Caco-2 (cell line): ENCODE data around the gene OR4C12. TPM values are rescaled to one million over a fixed set of nuclear protein-coding genes. Genes with fewer than 3 reads are reported as not detected.
A peak's percentile ranks its signal among the peaks of the same experiment; 100 is the strongest.
"Not testable (repeated sequence)": the region's sequence is repeated elsewhere in the genome, so short reads cannot be mapped to it uniquely, and the experiment has no call there.

Source experiments
- Bru-seq: library from RNA; stranded (reverse); fragments of 400-500 nt; gene quantifications from one replicate; lab custom pipeline; 2021; lab: Mats Ljungman, UMichigan
- BruChase-seq, 2 experiments: library from RNA; stranded (reverse); fragments of 400-500 nt; gene quantifications; one replicate each; lab custom pipeline; 2021; lab: Mats Ljungman, UMichigan
- BruUV-seq: library from RNA; stranded (reverse); fragments of 400-500 nt; replicated peaks from 2 replicates; lab custom pipeline; 2021; lab: Mats Ljungman, UMichigan
- CTCF ChIA-PET: fragments of 300-600 bp; sonication (Branson Sonifier 250); formaldehyde crosslinking; loops from one replicate; lab custom pipeline; 2022; ENCODE audit warnings: antibody characterized with exemption; lab: Charles Lee
- POLR2A ChIA-PET: fragments of 300-600 bp; sonication (Branson Sonifier 250); formaldehyde crosslinking; loops from one replicate; lab custom pipeline; 2022; ENCODE audit warnings: antibody characterized with exemption; lab: Charles Lee
- DNase-seq, 2 experiments: peaks; one replicate each; pipeline versions ENCODE4 v3.0.0 to v3.0.0-alpha.2; 2020 to 2022
- H3K27me3 ChIP-seq: replicated peaks from 2 replicates; pipeline ENCODE4 v1.6.0; 2011; ENCODE audit warnings: low read length; ENCODE audit not compliant: control insufficient read depth, insufficient read depth
- H3K36me3 ChIP-seq: 2 replicates; pipeline ENCODE4 v1.5.1; 2011; ENCODE audit warnings: low read length; ENCODE audit not compliant: control insufficient read depth, insufficient read depth
- H3K4me1 ChIP-seq: fragments of 250-450 bp; sonication (Bioruptor Pico); 2 replicates; pipeline ENCODE4 v1.5.1; 2020; ENCODE audit warnings: mild to moderate bottlenecking
- H3K4me3 ChIP-seq: 2 replicates; pipeline ENCODE4 v1.5.1; 2011; ENCODE audit warnings: low read depth, mild to moderate bottlenecking, control low read depth, low read length
- H3K9me3 ChIP-seq: fragments of 250-450 bp; sonication (Bioruptor Pico); 2 replicates; pipeline ENCODE4 v1.5.1; 2020; ENCODE audit warnings: mild to moderate bottlenecking, moderate library complexity
- H3K27ac Mint-ChIP-seq: one replicate; pipeline ENCODE4 v1.8.0; 2022; ENCODE audit warnings: mixed read lengths; ENCODE audit not compliant: unreplicated experiment
- H3K27me3 Mint-ChIP-seq: one replicate; pipeline ENCODE4 v1.8.0; 2022; ENCODE audit warnings: mixed read lengths; ENCODE audit not compliant: insufficient read depth, unreplicated experiment
- H3K36me3 Mint-ChIP-seq: one replicate; pipeline ENCODE4 v1.8.0; 2022; ENCODE audit warnings: mild to moderate bottlenecking, mixed read lengths; ENCODE audit not compliant: insufficient read depth, unreplicated experiment
- H3K4me1 Mint-ChIP-seq: one replicate; pipeline ENCODE4 v1.8.0; 2022; ENCODE audit warnings: low read depth, mixed read lengths; ENCODE audit not compliant: unreplicated experiment
- H3K4me3 Mint-ChIP-seq: one replicate; pipeline ENCODE4 v1.8.0; 2022; ENCODE audit warnings: mild to moderate bottlenecking, moderate library complexity, mixed read lengths; ENCODE audit not compliant: unreplicated experiment
- H3K9me3 Mint-ChIP-seq: one replicate; pipeline ENCODE4 v1.8.0; 2022; ENCODE audit warnings: mixed read lengths; ENCODE audit not compliant: unreplicated experiment
- CTCF ChIP-seq, 2 experiments: fragments of 200-600 bp in 1 of 2; IDR thresholded peaks; 1 replicate in 1 of 2; 2 replicates in 1 of 2; pipeline versions ENCODE4 v1.5.1 to v1.8.0; 2011 to 2022; ENCODE audit warnings: antibody characterized with exemption in 1 of 2, control low read depth in 1 of 2, inconsistent platforms in 1 of 2, low read depth in 1 of 2, low read length in 1 of 2, mild to moderate bottlenecking in 1 of 2, moderate library complexity in 1 of 2; ENCODE audit not compliant: insufficient read depth in 1 of 2, severe bottlenecking in 1 of 2, unreplicated experiment in 1 of 2
- intact Hi-C: fragments of 100-400 bp; cut with micrococcal nuclease; formaldehyde crosslinking; loops from one replicate; pipeline ENCODE4 v1.10.0; 2022; ENCODE audit not compliant: unreplicated experiment
- long read RNA-seq: library from polyadenylated mRNA; stranded (forward); transcript quantifications from one replicate; pipeline ENCODE4 v2.0.0, GENCODE V29; 2022
- total RNA-seq: library from RNA; stranded (reverse); gene quantifications from 2 replicates; pipeline ENCODE4 v1.2.3, GENCODE V29; 2022

OR4C12 gene
- total RNA-seq (not detected in 2 replicates), Bru-seq, nascent RNA (not detected), BruChase-seq, experiment 1, labeled RNA remaining after a 2-hour chase (not detected), BruChase-seq, experiment 2, labeled RNA remaining after a 6-hour chase (not detected)
- long read RNA-seq: 0 reads

- BruUV-seq, H3K36me3 Mint-ChIP-seq, H3K4me1 Mint-ChIP-seq, DNase-seq, H3K27me3 Mint-ChIP-seq, H3K27me3 ChIP-seq, CTCF ChIA-PET, H3K4me1 ChIP-seq, intact Hi-C loops, H3K4me3 ChIP-seq, H3K27ac Mint-ChIP-seq, POLR2A ChIA-PET, H3K9me3 Mint-ChIP-seq, H3K9me3 ChIP-seq, H3K4me3 Mint-ChIP-seq, H3K36me3 ChIP-seq: not testable (repeated sequence)
Observed at GRCh38 chr11:49982435-49982834, at the start of gene OR4C12. Gene OR4C12 (minus strand): TSS chr11:49982535. CDS start chr11:49982501, 34 bp downstream.

GRCh38 chr11:50030193-50030592 lies 47.9 kb upstream of the OR4C12 start:
- Mint-ChIP-seq H3K27ac (no peak overlapping the region), H3K4me1 (no peaks in the 10 kb centered on the region), H3K4me3 (no peak overlapping the region), H3K9me3 (peaks cover 8% of the 10 kb centered on the region), H3K27me3 (no peaks in the 10 kb centered on the region), H3K36me3 (no peaks in the 10 kb centered on the region)
- no peak for TF ChIP-seq CTCF (IDR thresholded peaks at IDR 0.05; ENCODE audit: insufficient read depth in 1 of 2, low read depth in 1 of 2, low read length in 1 of 2, severe bottlenecking in 1 of 2, unreplicated experiment in 1 of 2)
- ChIA-PET CTCF (no interaction called here), POLR2A (no interaction called here)
- H3K36me3 ChIP-seq: no peaks in the 10 kb centered on the region
- H3K4me1 ChIP-seq: no peaks in the 10 kb centered on the region
- H3K4me3 ChIP-seq: no peak overlapping the region
- no peak for DNase-seq
- no peaks in the 10 kb centered on the region for H3K27me3 ChIP-seq
- BruUV-seq: no TSS peak
- no peaks in the 10 kb centered on the region for H3K9me3 ChIP-seq
- intact Hi-C loops: no loop called here

GRCh38 chr11:49995565-49995964 lies 13.2 kb upstream of the OR4C12 start:
- no peaks in the 10 kb centered on the region for H3K9me3 ChIP-seq
- H3K4me3 ChIP-seq: no peak overlapping the region
- peaks cover 13% of the 10 kb centered on the region for H3K9me3 Mint-ChIP-seq
- H3K4me3 Mint-ChIP-seq: no peak overlapping the region
- H3K4me1 Mint-ChIP-seq: no peaks in the 10 kb centered on the region
- no peak overlapping the region for H3K27ac Mint-ChIP-seq
- intact Hi-C loops: loop anchor here (5.0 kb wide), 1 partner anchor 468 kb away; no protein-coding TSS in a partner anchor
- H3K27me3 ChIP-seq: no peaks in the 10 kb centered on the region
- DNase-seq: peak; percentile 40 to 50
- H3K4me1 ChIP-seq: no peaks in the 10 kb centered on the region
- no peaks in the 10 kb centered on the region for H3K27me3 Mint-ChIP-seq
- ChIA-PET POLR2A (no interaction called here), CTCF (no interaction called here)
- H3K36me3 Mint-ChIP-seq: no peaks in the 10 kb centered on the region
- BruUV-seq: no TSS peak
- H3K36me3 ChIP-seq: no peaks in the 10 kb centered on the region
- TF ChIP-seq CTCF (IDR thresholded peaks at IDR 0.05; ENCODE audit: insufficient read depth in 1 of 2, low read depth in 1 of 2, low read length in 1 of 2, severe bottlenecking in 1 of 2, unreplicated experiment in 1 of 2): peak; percentile 34 to 55

- CTCF ChIA-PET, BruUV-seq, intact Hi-C loops, H3K4me3 ChIP-seq, H3K4me1 ChIP-seq, DNase-seq, H3K36me3 Mint-ChIP-seq, H3K27me3 ChIP-seq, H3K27me3 Mint-ChIP-seq, POLR2A ChIA-PET, H3K9me3 ChIP-seq, H3K4me1 Mint-ChIP-seq, H3K4me3 Mint-ChIP-seq, H3K27ac Mint-ChIP-seq, H3K36me3 ChIP-seq: not testable (repeated sequence)
- H3K9me3 Mint-ChIP-seq: peaks cover 17% of the 10 kb centered on the region
Observed at GRCh38 chr11:49973439-49973838, 8.9 kb downstream of the OR4C12 start.
